Measurements from ENCODE around the gene TMEM129. TPM values are rescaled to one million over a fixed set of nuclear protein-coding genes. Genes with fewer than 3 reads are reported as not detected.

TMEM129 gene
- polyA plus RNA-seq, 1 donor from 2014 or later = 42.1 TPM

DNA sequence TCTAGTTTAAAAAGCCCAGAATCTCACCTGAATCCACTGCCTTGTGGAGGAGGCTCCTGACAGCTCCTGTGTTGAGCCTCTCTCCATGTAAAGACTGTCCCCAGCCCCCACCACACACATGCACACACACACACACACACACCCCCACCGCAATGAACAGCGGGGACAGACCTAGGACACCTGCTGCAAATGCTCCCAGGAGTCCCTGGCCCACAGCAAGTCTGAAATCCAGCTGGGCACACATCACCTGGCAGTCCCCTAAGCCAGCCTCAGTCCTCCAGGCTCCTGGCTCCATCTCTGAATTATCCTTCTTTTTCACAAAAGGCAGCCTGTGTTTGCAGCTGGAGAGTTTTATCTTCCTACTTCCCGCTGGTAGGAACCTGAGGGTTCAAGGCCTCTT, 30.4 kb downstream of the TMEM129 start:
- no peak overlapping the region for H2AFZ ChIP-seq (ENCODE audit: low read depth, low read length)
- no peak overlapping the region for H3K27ac ChIP-seq (ENCODE audit: low read length)
- TF ChIP-seq RAD21 (conservative IDR thresholded peaks at IDR 0.05) (no peak), MXI1 (conservative IDR thresholded peaks at IDR 0.05; ENCODE audit: poor library complexity, severe bottlenecking) (no peak), TAF1 (IDR thresholded peaks at IDR 0.05; ENCODE audit: low read depth) (no peak), SMC3 (conservative IDR thresholded peaks at IDR 0.05; ENCODE audit: poor library complexity) (no peak), EZH2 (IDR thresholded peaks at IDR 0.05; ENCODE audit: borderline replicate concordance, insufficient read depth, low read length, poor library complexity, severe bottlenecking) (no peak), EP300 (conservative IDR thresholded peaks at IDR 0.05; ENCODE audit: poor library complexity, severe bottlenecking) (no peak), POLR2AphosphoS5 (IDR thresholded peaks at IDR 0.05) (no peak)
- TF ChIP-seq, protein P1, sequence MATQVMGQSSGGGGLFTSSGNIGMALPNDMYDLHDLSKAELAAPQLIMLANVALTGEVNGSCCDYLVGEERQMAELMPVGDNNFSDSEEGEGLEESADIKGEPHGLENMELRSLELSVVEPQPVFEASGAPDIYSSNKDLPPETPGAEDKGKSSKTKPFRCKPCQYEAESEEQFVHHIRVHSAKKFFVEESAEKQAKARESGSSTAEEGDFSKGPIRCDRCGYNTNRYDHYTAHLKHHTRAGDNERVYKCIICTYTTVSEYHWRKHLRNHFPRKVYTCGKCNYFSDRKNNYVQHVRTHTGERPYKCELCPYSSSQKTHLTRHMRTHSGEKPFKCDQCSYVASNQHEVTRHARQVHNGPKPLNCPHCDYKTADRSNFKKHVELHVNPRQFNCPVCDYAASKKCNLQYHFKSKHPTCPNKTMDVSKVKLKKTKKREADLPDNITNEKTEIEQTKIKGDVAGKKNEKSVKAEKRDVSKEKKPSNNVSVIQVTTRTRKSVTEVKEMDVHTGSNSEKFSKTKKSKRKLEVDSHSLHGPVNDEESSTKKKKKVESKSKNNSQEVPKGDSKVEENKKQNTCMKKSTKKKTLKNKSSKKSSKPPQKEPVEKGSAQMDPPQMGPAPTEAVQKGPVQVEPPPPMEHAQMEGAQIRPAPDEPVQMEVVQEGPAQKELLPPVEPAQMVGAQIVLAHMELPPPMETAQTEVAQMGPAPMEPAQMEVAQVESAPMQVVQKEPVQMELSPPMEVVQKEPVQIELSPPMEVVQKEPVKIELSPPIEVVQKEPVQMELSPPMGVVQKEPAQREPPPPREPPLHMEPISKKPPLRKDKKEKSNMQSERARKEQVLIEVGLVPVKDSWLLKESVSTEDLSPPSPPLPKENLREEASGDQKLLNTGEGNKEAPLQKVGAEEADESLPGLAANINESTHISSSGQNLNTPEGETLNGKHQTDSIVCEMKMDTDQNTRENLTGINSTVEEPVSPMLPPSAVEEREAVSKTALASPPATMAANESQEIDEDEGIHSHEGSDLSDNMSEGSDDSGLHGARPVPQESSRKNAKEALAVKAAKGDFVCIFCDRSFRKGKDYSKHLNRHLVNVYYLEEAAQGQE (IDR thresholded peaks at IDR 0.05; ENCODE audit: borderline replicate concordance) = no peak
- TF ChIP-seq, protein P2, sequence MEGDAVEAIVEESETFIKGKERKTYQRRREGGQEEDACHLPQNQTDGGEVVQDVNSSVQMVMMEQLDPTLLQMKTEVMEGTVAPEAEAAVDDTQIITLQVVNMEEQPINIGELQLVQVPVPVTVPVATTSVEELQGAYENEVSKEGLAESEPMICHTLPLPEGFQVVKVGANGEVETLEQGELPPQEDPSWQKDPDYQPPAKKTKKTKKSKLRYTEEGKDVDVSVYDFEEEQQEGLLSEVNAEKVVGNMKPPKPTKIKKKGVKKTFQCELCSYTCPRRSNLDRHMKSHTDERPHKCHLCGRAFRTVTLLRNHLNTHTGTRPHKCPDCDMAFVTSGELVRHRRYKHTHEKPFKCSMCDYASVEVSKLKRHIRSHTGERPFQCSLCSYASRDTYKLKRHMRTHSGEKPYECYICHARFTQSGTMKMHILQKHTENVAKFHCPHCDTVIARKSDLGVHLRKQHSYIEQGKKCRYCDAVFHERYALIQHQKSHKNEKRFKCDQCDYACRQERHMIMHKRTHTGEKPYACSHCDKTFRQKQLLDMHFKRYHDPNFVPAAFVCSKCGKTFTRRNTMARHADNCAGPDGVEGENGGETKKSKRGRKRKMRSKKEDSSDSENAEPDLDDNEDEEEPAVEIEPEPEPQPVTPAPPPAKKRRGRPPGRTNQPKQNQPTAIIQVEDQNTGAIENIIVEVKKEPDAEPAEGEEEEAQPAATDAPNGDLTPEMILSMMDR (IDR thresholded peaks at IDR 0.05; ENCODE audit: poor library complexity, severe bottlenecking) = no peak
- H3F3A ChIP-seq (ENCODE audit: insufficient read depth, low read length, poor library complexity, severe bottlenecking) = no peaks in the 10 kb centered on the region
- no peak overlapping the region for H3K4me2 ChIP-seq (ENCODE audit: low read length)
- no peaks in the 10 kb centered on the region for H3K9me2 ChIP-seq (ENCODE audit: insufficient read depth, low read length)
- no peaks in the 10 kb centered on the region for H3K79me2 ChIP-seq (replicated peaks; ENCODE audit: insufficient read depth, low read length)
- no peaks in the 10 kb centered on the region for H3K27me3 ChIP-seq (ENCODE audit: insufficient read depth, low read depth, low read length)
- H3K9me3 ChIP-seq (ENCODE audit: low read length) = no peaks in the 10 kb centered on the region
- no peaks in the 10 kb centered on the region for H3K36me3 ChIP-seq (ENCODE audit: insufficient read depth, low read length)
- no peak overlapping the region for H3K9ac ChIP-seq (ENCODE audit: low read length)
- H3K4me3 ChIP-seq (ENCODE audit: low read length) = no peak overlapping the region
- no peaks in the 10 kb centered on the region for H4K20me1 ChIP-seq (ENCODE audit: insufficient read depth)

DNA sequence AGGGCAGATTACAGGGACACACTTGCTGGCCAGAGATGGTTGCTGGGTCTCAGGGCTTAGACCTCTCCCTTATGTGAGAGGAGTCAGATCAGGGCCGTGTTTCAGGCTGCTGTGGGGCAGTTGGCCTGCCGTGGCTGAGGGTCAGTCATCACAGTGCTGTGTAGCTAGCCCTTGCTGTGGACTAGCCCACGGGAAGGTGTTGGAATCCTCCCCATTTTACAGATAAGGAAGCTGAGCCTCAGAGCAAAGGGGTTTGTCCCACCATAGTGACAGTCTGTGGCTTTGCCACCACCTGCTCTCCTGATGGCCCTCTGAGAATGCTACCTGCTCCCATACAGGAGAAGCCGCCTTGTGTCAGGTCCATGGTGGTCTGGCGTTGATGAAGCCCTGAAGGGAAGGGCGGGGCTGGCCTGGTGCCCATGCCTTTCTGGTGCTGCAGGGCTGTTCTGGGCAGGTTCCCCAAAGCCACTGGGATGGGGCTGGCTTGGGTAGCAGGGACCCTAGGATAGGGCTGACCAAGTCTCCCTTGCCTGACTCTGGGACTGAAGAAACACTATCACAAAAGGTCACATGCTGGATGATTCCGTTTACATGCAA, 34.6 kb downstream of the TMEM129 start:
- Histone ChIP-seq H3K27me3 (ENCODE audit: insufficient read depth, low read depth, low read length) (peaks cover 15% of the 10 kb centered on the region), H3K36me3 (ENCODE audit: insufficient read depth, low read length) (no peaks in the 10 kb centered on the region), H3K27ac (ENCODE audit: low read length) (no peak overlapping the region), H3K9ac (ENCODE audit: low read length) (no peak overlapping the region), H2AFZ (ENCODE audit: low read depth, low read length) (no peak overlapping the region), H3K4me3 (ENCODE audit: low read length) (no peak overlapping the region), H3K9me2 (ENCODE audit: insufficient read depth, low read length) (no peaks in the 10 kb centered on the region), H3F3A (ENCODE audit: insufficient read depth, low read length, poor library complexity, severe bottlenecking) (no peaks in the 10 kb centered on the region), H3K79me2 (replicated peaks; ENCODE audit: insufficient read depth, low read length) (no peaks in the 10 kb centered on the region), H4K20me1 (ENCODE audit: insufficient read depth) (no peaks in the 10 kb centered on the region), H3K4me2 (ENCODE audit: low read length) (no peak overlapping the region), H3K9me3 (ENCODE audit: low read length) (no peaks in the 10 kb centered on the region)
- no peak for TF ChIP-seq TAF1 (IDR thresholded peaks at IDR 0.05; ENCODE audit: low read depth)
- TF ChIP-seq POLR2AphosphoS5 (IDR thresholded peaks at IDR 0.05) = no peak
